HEK293 (cell line): Measurements from ENCODE around the gene TSPO2.

Source experiments
- CTCF ChIP-seq: fragments of 450-650 bp; formaldehyde crosslinking; IDR thresholded peaks from 2 replicates; pipeline ENCODE4 v1.5.1; 2016; ENCODE audit warnings: missing biosample characterization, missing genetic modification characterization
- KLF16 ChIP-seq: fragments of 450-650 bp; formaldehyde crosslinking; IDR thresholded peaks from 2 replicates; pipeline ENCODE4 v1.5.1; 2017; ENCODE audit warnings: missing biosample characterization, missing genetic modification characterization
- OVOL3 ChIP-seq: fragments of 450-650 bp; formaldehyde crosslinking; IDR thresholded peaks from 2 replicates; pipeline ENCODE4 v1.5.1; 2016; ENCODE audit warnings: missing biosample characterization, missing genetic modification characterization
- REST ChIP-seq: fragments of 450-650 bp; formaldehyde crosslinking; IDR thresholded peaks from 2 replicates; pipeline ENCODE4 v1.5.1; 2016; ENCODE audit warnings: missing biosample characterization, missing genetic modification characterization
- ZBTB11 ChIP-seq: fragments of 450-650 bp; formaldehyde crosslinking; conservative IDR thresholded peaks from 2 replicates; pipeline ENCODE4 v1.5.1; 2016; ENCODE audit warnings: low read depth, missing biosample characterization, missing genetic modification characterization
- ZNF18 ChIP-seq: fragments of 450-650 bp; formaldehyde crosslinking; IDR thresholded peaks from 2 replicates; pipeline ENCODE4 v1.5.1; 2016; ENCODE audit warnings: missing biosample characterization, missing genetic modification characterization
- ZNF211 ChIP-seq: fragments of 450-650 bp; formaldehyde crosslinking; IDR thresholded peaks from 2 replicates; pipeline ENCODE4 v1.5.1; 2016; ENCODE audit warnings: low read depth, missing biosample characterization, missing genetic modification characterization
- ZNF37A ChIP-seq: fragments of 450-650 bp; IDR thresholded peaks from 2 replicates; pipeline ENCODE4 v1.5.1; 2018; ENCODE audit warnings: missing biosample characterization, missing genetic modification characterization
- ZNF404 ChIP-seq: fragments of 450-650 bp; formaldehyde crosslinking; IDR thresholded peaks from 2 replicates; pipeline ENCODE4 v1.5.1; 2017; ENCODE audit warnings: missing biosample characterization, missing genetic modification characterization
- ZNF416 ChIP-seq: fragments of 450-650 bp; formaldehyde crosslinking; IDR thresholded peaks from 2 replicates; pipeline ENCODE4 v1.5.1; 2016; ENCODE audit warnings: missing biosample characterization, missing genetic modification characterization
- ZNF501 ChIP-seq: fragments of 450-650 bp; formaldehyde crosslinking; IDR thresholded peaks from 2 replicates; pipeline ENCODE4 v1.5.1; 2016; ENCODE audit warnings: missing biosample characterization, missing genetic modification characterization
- ZNF530 ChIP-seq: fragments of 450-650 bp; formaldehyde crosslinking; IDR thresholded peaks from 2 replicates; pipeline ENCODE4 v1.5.1; 2016; ENCODE audit warnings: low read depth, missing biosample characterization, missing genetic modification characterization
- ZNF768 ChIP-seq: fragments of 450-650 bp; formaldehyde crosslinking; IDR thresholded peaks from 2 replicates; pipeline ENCODE4 v1.5.1; 2018; ENCODE audit warnings: missing biosample characterization, mild to moderate bottlenecking, missing genetic modification characterization

- TF ChIP-seq OVOL3 (tag by site-specific recombination) (no peak), ZNF37A (no peak), ZNF404 (tag by site-specific recombination) (no peak), CTCF (tag by site-specific recombination) (no peak), KLF16 (tag by site-specific recombination) (no peak), ZNF416 (tag by site-specific recombination) (no peak), ZNF501 (tag by site-specific recombination) (no peak), REST (tag by site-specific recombination) (no peak), ZBTB11 (no peak), ZNF18 (tag by site-specific recombination) (no peak), ZNF211 (tag by site-specific recombination) (no peak), ZNF530 (tag by site-specific recombination) (no peak), ZNF768 (tag by site-specific recombination) (no peak)
Observed at GRCh38 chr6:41049521-41049920, 7.3 kb downstream of the TSPO2 start.
